HG03354 (cell line): ENCODE measurements around the gene TBC1D25.

ENCODE experiments used
- ATAC-seq: cut with Tn5 transposase; IDR thresholded peaks from one replicate; pipeline ENCODE4 v1.9.1; 2021; ENCODE audit warnings: mild to moderate bottlenecking; ENCODE audit not compliant: unreplicated experiment, poor library complexity, severe bottlenecking

TBC1D25 gene

DNA sequence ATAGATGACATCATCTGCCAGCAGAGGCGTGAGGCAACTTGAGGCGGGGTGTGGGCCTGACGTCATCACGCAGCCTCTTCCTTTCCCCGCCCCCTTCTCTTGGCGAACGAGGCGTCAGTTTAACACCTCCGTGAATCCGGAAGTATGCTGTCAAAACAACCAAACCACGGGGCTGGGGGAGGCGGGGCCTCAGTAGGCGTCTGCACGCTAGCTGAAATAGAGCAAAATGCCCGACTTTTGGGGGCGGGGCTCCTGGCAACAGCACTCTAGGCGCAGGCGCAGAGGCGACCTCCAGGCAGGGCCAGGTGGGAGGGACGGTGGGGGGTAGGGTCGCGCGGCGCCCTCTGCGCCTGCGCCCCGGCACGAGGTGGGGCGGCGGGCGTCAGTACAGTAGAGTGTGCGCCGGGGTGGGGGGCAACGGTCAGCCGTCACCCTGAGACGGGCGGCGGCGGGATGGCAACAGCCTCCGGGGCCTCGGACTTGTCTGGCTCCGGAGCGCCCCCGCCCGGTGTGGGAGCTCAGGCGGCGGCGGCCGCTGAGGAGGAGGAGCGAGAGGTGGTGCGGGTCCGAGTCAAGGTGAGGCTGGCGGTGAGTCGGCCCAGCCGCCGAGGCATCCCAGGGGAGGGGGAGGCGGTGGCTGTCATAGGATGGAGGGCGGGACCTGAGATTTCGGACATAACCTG, at the start of gene TBC1D25:
TBC1D25 (plus strand) TSS at position 370 of the 683 bp plus-strand sequence; CDS start at position 454, 84 bp downstream.
- ATAC-seq: peak; percentile 88

DNA sequence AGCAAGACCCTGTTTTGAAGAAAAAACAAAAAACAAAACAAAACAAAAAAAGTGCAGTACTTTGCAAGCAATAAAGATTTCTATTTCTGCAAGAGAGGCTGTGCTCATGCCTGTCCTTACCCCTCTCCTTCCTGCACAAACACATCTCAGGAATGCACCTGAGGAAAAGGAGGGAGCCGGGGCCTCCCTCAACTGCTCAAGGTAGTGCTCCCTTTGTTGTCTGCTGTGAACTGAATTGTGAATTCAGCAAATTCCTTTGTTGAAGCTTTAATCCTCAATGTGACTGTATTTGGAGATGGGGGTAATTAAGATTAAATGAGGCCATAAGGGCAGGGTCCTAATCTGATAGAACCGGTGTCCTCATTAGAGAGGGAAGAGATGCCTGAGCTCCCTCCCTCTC, 49.6 kb upstream of the TBC1D25 start:
- no peak for ATAC-seq

GRCh38 chrX:48490661-48491060, 48.9 kb upstream of the TBC1D25 start:
- no peak for ATAC-seq

- ATAC-seq: no peak
Measured at GRCh38 chrX:48491809-48492208, 47.7 kb upstream of the TBC1D25 start.

DNA sequence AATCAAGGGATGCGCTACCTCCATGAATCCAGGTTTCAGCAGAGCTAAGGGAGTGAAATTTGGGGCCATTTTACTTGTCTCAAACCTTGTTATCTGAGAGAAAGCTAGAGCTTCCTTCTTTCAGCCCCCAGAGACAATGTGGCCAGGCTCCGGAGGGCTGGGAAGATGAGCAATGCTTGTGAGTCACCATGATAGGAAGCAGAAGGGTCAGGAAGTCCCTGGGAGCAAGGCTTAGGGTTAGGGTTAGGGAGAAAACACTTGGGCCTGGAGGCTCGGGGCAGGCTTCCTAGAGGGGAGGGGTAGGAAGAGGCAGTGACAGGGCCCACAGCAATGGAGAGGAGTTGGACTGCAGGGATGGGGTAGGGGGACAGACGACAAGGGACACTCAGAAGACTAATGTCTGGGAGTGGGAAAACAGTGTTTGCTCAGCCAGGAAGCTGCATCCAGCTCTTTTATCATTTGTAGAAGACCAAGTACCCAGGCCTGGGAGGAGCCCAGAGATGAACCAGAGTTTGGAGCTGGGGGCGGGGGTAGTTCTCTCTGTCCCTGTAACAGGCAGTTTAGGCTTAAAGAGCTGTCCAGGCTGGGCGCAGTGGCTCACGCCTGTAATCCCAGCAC, 47.1 kb upstream of the TBC1D25 start:
- no peak for ATAC-seq

- ATAC-seq: no peak
Measured at GRCh38 chrX:48493890-48494364, 45.6 kb upstream of the TBC1D25 start.

DNA sequence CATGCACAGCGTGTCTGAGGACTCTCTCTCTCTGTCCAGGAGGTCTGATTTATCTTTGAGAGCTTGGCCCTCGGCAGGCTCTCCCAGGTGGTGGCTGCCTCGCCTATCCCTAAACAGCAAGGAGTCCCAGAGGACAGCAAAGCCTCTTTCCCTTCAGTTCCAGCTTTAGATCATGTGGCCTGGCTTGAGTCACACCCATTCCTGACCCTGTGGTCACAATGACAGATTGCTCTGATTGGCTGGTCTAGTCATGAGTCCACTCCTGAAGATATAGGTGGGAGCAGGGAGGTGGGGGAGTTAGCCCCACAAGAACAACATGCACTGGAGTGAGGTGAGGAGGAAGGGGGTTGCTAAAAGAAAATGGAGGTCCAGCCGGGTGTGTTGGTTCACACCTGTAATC, 42.9 kb upstream of the TBC1D25 start:
- ATAC-seq: no peak

- ATAC-seq: no peak
Measured at GRCh38 chrX:48497871-48498270, 41.6 kb upstream of the TBC1D25 start.

- ATAC-seq: no peak
Measured at GRCh38 chrX:48498374-48498809, 41.1 kb upstream of the TBC1D25 start.

- no peak for ATAC-seq
Measured at GRCh38 chrX:48504261-48504660, 35.3 kb upstream of the TBC1D25 start.

DNA sequence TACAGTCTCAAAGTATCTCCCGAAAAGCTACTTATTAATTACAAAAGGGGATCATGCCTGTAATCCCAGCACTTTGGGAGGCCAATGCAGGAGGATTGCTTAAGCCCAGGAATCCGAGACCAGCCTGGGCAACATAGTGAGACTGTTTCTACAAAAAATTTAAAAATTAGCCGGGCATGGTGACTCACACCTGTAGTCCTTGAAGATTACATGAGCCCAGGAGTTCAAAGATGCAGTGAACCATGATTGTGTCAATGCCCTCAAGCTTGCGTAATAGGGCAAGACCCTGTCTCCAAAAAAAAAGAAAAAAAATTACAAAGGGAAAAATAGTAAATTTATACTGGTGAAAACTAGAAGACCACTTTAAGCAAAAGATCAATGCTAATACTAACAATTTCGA, 34.0 kb upstream of the TBC1D25 start:
- no peak for ATAC-seq

- no peak for ATAC-seq
Measured at GRCh38 chrX:48507246-48507645, 32.3 kb upstream of the TBC1D25 start.

- peak; percentile 77 for ATAC-seq
Measured at GRCh38 chrX:48508400-48509244, 30.9 kb upstream of the TBC1D25 start, which contains the start of gene PORCN. PORCN (plus strand) TSS chrX:48508992; CDS start chrX:48509821, 829 bp downstream.

- ATAC-seq: peak; percentile 11
Measured at GRCh38 chrX:48509245-48509590, 30.3 kb upstream of the TBC1D25 start.

DNA sequence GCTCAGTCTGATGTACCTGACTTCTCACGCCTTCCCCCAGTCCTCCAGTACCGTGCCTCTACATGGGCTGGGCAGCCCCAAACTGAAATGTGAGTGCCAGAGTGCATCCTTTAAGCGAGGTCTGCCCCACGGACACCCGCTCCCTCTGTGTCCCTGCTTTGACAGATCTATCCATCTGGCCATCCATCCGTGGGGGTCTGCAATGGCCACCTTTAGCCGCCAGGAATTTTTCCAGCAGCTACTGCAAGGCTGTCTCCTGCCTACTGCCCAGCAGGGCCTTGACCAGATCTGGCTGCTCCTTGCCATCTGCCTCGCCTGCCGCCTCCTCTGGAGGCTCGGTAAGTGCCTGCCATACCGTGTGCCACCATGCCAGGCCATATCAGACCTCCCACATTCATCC, 29.9 kb upstream of the TBC1D25 start:
- peak; percentile 7 for ATAC-seq

GRCh38 chrX:48511560-48511959, 28.0 kb upstream of the TBC1D25 start:
- ATAC-seq: no peak

DNA sequence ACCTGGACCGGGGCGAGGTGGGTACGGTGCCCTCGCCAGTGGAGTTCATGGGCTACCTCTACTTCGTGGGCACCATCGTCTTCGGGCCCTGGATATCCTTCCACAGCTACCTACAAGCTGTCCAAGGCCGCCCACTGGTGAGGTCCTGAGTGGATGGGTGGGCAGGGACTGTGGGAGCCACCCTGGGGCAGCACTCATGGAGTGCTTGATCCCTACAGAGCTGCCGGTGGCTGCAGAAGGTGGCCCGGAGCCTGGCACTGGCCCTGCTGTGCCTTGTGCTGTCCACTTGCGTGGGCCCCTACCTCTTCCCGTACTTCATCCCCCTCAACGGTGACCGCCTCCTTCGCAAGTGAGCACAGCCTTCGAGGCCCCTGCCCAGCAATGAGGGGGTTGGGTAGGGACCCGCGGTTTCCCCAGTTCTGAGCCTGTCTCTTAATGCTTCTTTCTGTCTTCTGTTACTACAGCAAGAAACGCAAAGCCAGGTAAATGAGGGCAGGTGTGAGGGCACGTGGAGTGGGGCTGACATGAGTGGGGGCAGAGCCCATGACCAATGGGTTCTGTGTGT, 27.1 kb upstream of the TBC1D25 start:
- no peak for ATAC-seq

DNA sequence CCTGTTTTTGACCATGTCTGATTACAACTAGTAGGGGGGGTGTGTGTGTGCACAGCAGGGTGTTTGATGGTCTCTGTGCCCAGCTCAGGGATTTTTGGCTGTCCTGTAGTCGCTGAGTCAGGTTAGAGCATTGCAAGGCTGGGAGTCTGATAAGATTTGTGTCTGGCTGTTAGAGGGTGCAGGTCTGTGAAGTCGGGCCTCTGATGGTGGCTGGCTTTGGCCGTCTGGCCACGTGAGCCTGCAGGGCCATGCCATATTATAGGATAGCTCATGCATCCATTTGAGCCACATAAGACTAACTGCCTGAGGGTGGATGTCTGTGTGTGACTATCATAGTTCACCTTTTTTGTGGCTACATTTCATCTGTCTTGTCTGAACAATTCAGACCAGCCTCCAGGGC, 25.8 kb upstream of the TBC1D25 start:
- ATAC-seq: no peak

DNA sequence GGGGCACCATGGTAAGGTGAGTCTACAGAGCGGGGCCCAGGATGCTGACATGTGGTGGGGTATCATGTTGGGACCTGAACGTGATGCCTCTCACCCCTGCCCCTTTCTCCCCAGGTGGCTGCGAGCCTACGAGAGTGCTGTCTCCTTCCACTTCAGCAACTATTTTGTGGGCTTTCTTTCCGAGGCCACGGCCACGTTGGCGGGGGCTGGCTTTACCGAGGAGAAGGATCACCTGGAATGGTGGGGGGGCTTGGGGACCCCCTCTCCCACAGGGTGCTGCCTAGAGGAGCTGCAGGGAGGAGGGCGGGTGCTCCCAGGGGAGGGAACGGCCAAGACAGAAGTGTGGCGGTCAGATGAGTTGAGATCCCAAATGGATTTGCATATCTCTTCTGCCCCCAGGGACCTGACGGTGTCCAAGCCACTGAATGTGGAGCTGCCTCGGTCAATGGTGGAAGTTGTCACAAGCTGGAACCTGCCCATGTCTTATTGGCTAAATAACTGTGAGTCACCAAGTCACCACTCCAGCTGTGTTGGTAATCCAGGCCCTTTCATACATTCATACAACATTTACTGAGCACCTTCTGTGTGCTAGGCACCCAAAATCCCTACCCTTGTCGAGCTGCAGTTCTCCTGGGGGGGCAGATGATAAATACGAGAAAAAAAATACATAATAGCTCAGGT, 25.2 kb upstream of the TBC1D25 start:
- no peak for ATAC-seq
